ENCODE data around the gene AADACL4. TPM values are rescaled to one million over a fixed set of nuclear protein-coding genes. Genes with fewer than 3 reads are reported as not detected.

Gene AADACL4
- total RNA-seq, 1 donor from 2014 or later = 0.24 TPM

GRCh38 chr1:12677565-12677964 is 33.7 kb downstream of the AADACL4 start:
- Mint-ChIP-seq H3K27ac (no peak overlapping the region), H3K9me3 (ENCODE audit: low read depth) (peaks cover 5% of the 10 kb centered on the region), H3K4me3 (ENCODE audit: low read depth) (no peak overlapping the region), H3K4me1 (ENCODE audit: low read depth) (no peaks in the 10 kb centered on the region), H3K27me3 (peaks cover 8% of the 10 kb centered on the region), H3K36me3 (ENCODE audit: insufficient read depth) (no peaks in the 10 kb centered on the region)
- no peak for DNase-seq (ENCODE audit: low spot score, unreplicated experiment)
- no peak for TF ChIP-seq CTCF (IDR thresholded peaks at IDR 0.05; ENCODE audit: unreplicated experiment)

- Mint-ChIP-seq H3K36me3 (ENCODE audit: insufficient read depth) (no peaks in the 10 kb centered on the region), H3K4me1 (ENCODE audit: low read depth) (no peaks in the 10 kb centered on the region), H3K4me3 (ENCODE audit: low read depth) (no peak overlapping the region), H3K9me3 (ENCODE audit: low read depth) (peaks cover 3% of the 10 kb centered on the region), H3K27ac (no peak overlapping the region), H3K27me3 (peaks cover 8% of the 10 kb centered on the region)
- DNase-seq (ENCODE audit: low spot score, unreplicated experiment) = no peak
- no peak for TF ChIP-seq CTCF (IDR thresholded peaks at IDR 0.05; ENCODE audit: unreplicated experiment)
These were observed 34.5 kb downstream of the AADACL4 start for GRCh38 chr1:12678350-12678749.

- no peak for DNase-seq (ENCODE audit: low spot score, unreplicated experiment)
- Mint-ChIP-seq H3K4me3 (ENCODE audit: low read depth) (no peak overlapping the region), H3K36me3 (ENCODE audit: insufficient read depth) (no peaks in the 10 kb centered on the region), H3K4me1 (ENCODE audit: low read depth) (no peaks in the 10 kb centered on the region), H3K27me3 (peaks cover 8% of the 10 kb centered on the region), H3K27ac (no peak overlapping the region), H3K9me3 (ENCODE audit: low read depth) (peaks cover 3% of the 10 kb centered on the region)
- no peak for TF ChIP-seq CTCF (IDR thresholded peaks at IDR 0.05; ENCODE audit: unreplicated experiment)
These were observed 34.9 kb downstream of the AADACL4 start for GRCh38 chr1:12678820-12679219.

GRCh38 chr1:12690156-12690555 is 46.3 kb downstream of the AADACL4 start:
- TF ChIP-seq CTCF (IDR thresholded peaks at IDR 0.05; ENCODE audit: unreplicated experiment) = no peak
- Mint-ChIP-seq H3K4me3 (ENCODE audit: low read depth) (no peak overlapping the region), H3K36me3 (ENCODE audit: insufficient read depth) (no peaks in the 10 kb centered on the region), H3K9me3 (ENCODE audit: low read depth) (no peaks in the 10 kb centered on the region), H3K27ac (no peak overlapping the region), H3K27me3 (peaks cover 6% of the 10 kb centered on the region), H3K4me1 (ENCODE audit: low read depth) (no peaks in the 10 kb centered on the region)
- DNase-seq (ENCODE audit: low spot score, unreplicated experiment) = no peak

- Mint-ChIP-seq H3K4me3 (ENCODE audit: low read depth) (no peak overlapping the region), H3K27ac (no peak overlapping the region), H3K9me3 (ENCODE audit: low read depth) (no peaks in the 10 kb centered on the region), H3K4me1 (ENCODE audit: low read depth) (no peaks in the 10 kb centered on the region), H3K27me3 (peaks cover 6% of the 10 kb centered on the region), H3K36me3 (ENCODE audit: insufficient read depth) (no peaks in the 10 kb centered on the region)
- no peak for TF ChIP-seq CTCF (IDR thresholded peaks at IDR 0.05; ENCODE audit: unreplicated experiment)
- DNase-seq (ENCODE audit: low spot score, unreplicated experiment) = no peak
These were observed 49.3 kb downstream of the AADACL4 start for GRCh38 chr1:12692967-12693782.

Data from progenitor cell of endocrine pancreas (in vitro differentiated cells).